ENCODE measurements around the gene DAAM1.

- TF ChIP-seq CTCF (IDR thresholded peaks at IDR 0.05): no peak
- TF ChIP-seq POLR2AphosphoS5 (IDR thresholded peaks at IDR 0.05; ENCODE audit: insufficient read depth in 1 of 2, low read depth in 1 of 2): peak; percentile 39 to 52
Measured at GRCh38 chr14:59360923-59361794, 172.7 kb downstream of the DAAM1 start.
